Karpas-422 (cell line): ENCODE measurements around the gene MCC. TPM values are rescaled to one million over a fixed set of nuclear protein-coding genes. Genes with fewer than 3 reads are reported as not detected.

ENCODE experiments used
- DNase-seq: peaks from one replicate; pipeline ENCODE4 v3.0.0-alpha.2; 2015
- H2AFZ ChIP-seq: fragments of 200-600 bp; sonication (generic); 2 replicates; pipeline ENCODE4 v1.6.1; 2014; ENCODE audit warnings: antibody characterized with exemption, low read length, mixed read lengths
- H3K27ac ChIP-seq: fragments of 200-600 bp; sonication (generic); 2 replicates; pipeline ENCODE4 v1.5.1; 2014; ENCODE audit warnings: mild to moderate bottlenecking, low read length, moderate library complexity
- H3K27me3 ChIP-seq: fragments of 200-600 bp; sonication (generic); 2 replicates; pipeline ENCODE4 v1.6.1; 2014; ENCODE audit warnings: low read length, mixed read lengths
- H3K36me3 ChIP-seq: fragments of 200-600 bp; sonication (generic); 2 replicates; pipeline ENCODE4 v1.6.1; 2014; ENCODE audit warnings: low read length, mixed read lengths; ENCODE audit not compliant: insufficient read depth
- H3K4me1 ChIP-seq: fragments of 200-600 bp; sonication (generic); 2 replicates; pipeline ENCODE4 v1.6.1; 2014; ENCODE audit warnings: mild to moderate bottlenecking, low read length, mixed read lengths
- H3K4me2 ChIP-seq: fragments of 200-600 bp; sonication (generic); 2 replicates; pipeline ENCODE4 v1.6.1; 2014; ENCODE audit warnings: low read length, low read depth, mild to moderate bottlenecking; ENCODE audit not compliant: poor library complexity, severe bottlenecking
- H3K4me3 ChIP-seq: fragments of 200-600 bp; sonication (generic); 2 replicates; pipeline ENCODE4 v1.5.1; 2014; ENCODE audit warnings: mild to moderate bottlenecking, antibody characterized with exemption, low read length, mixed read lengths
- H3K79me2 ChIP-seq: fragments of 200-600 bp; sonication (generic); 2 replicates; pipeline ENCODE4 v1.6.1; 2014; ENCODE audit warnings: mild to moderate bottlenecking, low read length, mixed read lengths
- H3K9ac ChIP-seq: fragments of 200-600 bp; sonication (generic); 2 replicates; pipeline ENCODE4 v1.6.0; 2014; ENCODE audit warnings: low read length
- H3K9me2 ChIP-seq: fragments of 200-600 bp; sonication (generic), shearing (Covaris generic); replicated peaks from 2 replicates; pipeline ENCODE4 v1.6.0; 2014; ENCODE audit warnings: mild to moderate bottlenecking, low read length, moderate library complexity; ENCODE audit not compliant: insufficient read depth
- H3K9me3 ChIP-seq: fragments of 300-700, 200-600 bp; sonication (generic); 2 replicates; pipeline ENCODE4 v1.6.1; 2014; ENCODE audit warnings: low read length, mixed read lengths
- H4K20me1 ChIP-seq: fragments of 200-600 bp; sonication (generic); 2 replicates; pipeline ENCODE4 v1.6.1; 2014; ENCODE audit warnings: mild to moderate bottlenecking, antibody characterized with exemption, low read length, low read depth; ENCODE audit not compliant: insufficient read depth
- total RNA-seq: library from RNA; depleted of rRNA; stranded (reverse); fragments of >200 nt; shearing (Covaris generic); gene quantifications from 2 replicates; pipeline ENCODE4 v1.2.3, GENCODE V29; 2014; ENCODE audit warnings: low replicate concordance

MCC gene
- total RNA-seq, 1 experiment from 2014 or later: 5.5 TPM

- Histone ChIP-seq H3K27ac (no peak overlapping the region), H3K4me1 (peaks cover 7% of the 10 kb centered on the region), H3K27me3 (no peaks in the 10 kb centered on the region), H3K9me2 (no peaks in the 10 kb centered on the region), H4K20me1 (no peaks in the 10 kb centered on the region), H3K4me2 (no peak overlapping the region), H2AFZ (no peak overlapping the region), H3K79me2 (no peaks in the 10 kb centered on the region), H3K9me3 (no peaks in the 10 kb centered on the region), H3K9ac (no peak overlapping the region), H3K4me3 (no peak overlapping the region), H3K36me3 (no peaks in the 10 kb centered on the region)
- no peak for DNase-seq
Observed at GRCh38 chr5:113042491-113043243, 445.6 kb downstream of the MCC start.

- H3K9me2 ChIP-seq: no peaks in the 10 kb centered on the region
- no peak for DNase-seq
- H3K27ac ChIP-seq: no peak overlapping the region
- H3K79me2 ChIP-seq: no peaks in the 10 kb centered on the region
- H3K9me3 ChIP-seq: no peaks in the 10 kb centered on the region
- no peak overlapping the region for H3K4me2 ChIP-seq
- no peak overlapping the region for H2AFZ ChIP-seq
- no peak overlapping the region for H3K9ac ChIP-seq
- no peaks in the 10 kb centered on the region for H3K27me3 ChIP-seq
- no peaks in the 10 kb centered on the region for H3K4me1 ChIP-seq
- H4K20me1 ChIP-seq: no peaks in the 10 kb centered on the region
- no peak overlapping the region for H3K4me3 ChIP-seq
- no peaks in the 10 kb centered on the region for H3K36me3 ChIP-seq
Observed at GRCh38 chr5:113040672-113041260, 447.5 kb downstream of the MCC start.

GRCh38 chr5:113039934-113040285, 448.3 kb downstream of the MCC start:
- Histone ChIP-seq H3K27me3 (no peaks in the 10 kb centered on the region), H3K27ac (no peak overlapping the region), H3K9me2 (no peaks in the 10 kb centered on the region), H4K20me1 (no peaks in the 10 kb centered on the region), H3K9ac (no peak overlapping the region), H3K79me2 (no peaks in the 10 kb centered on the region), H2AFZ (no peak overlapping the region), H3K4me2 (no peak overlapping the region), H3K4me3 (no peak overlapping the region), H3K4me1 (no peaks in the 10 kb centered on the region), H3K36me3 (no peaks in the 10 kb centered on the region), H3K9me3 (no peaks in the 10 kb centered on the region)
- DNase-seq: no peak

- H4K20me1 ChIP-seq: no peaks in the 10 kb centered on the region
- no peaks in the 10 kb centered on the region for H3K4me1 ChIP-seq
- H3K27me3 ChIP-seq: no peaks in the 10 kb centered on the region
- H3K9me2 ChIP-seq: no peaks in the 10 kb centered on the region
- DNase-seq: no peak
- no peaks in the 10 kb centered on the region for H3K9me3 ChIP-seq
- H3K27ac ChIP-seq: no peak overlapping the region
- no peak overlapping the region for H3K4me3 ChIP-seq
- H3K79me2 ChIP-seq: no peaks in the 10 kb centered on the region
- no peak overlapping the region for H3K4me2 ChIP-seq
- no peak overlapping the region for H3K9ac ChIP-seq
- H2AFZ ChIP-seq: no peak overlapping the region
- no peaks in the 10 kb centered on the region for H3K36me3 ChIP-seq
Observed at GRCh38 chr5:113039229-113039933, 448.9 kb downstream of the MCC start.

- Histone ChIP-seq H3K4me3 (no peak overlapping the region), H3K4me1 (no peaks in the 10 kb centered on the region), H3K9me2 (no peaks in the 10 kb centered on the region), H2AFZ (no peak overlapping the region), H3K27me3 (no peaks in the 10 kb centered on the region), H3K36me3 (no peaks in the 10 kb centered on the region), H4K20me1 (no peaks in the 10 kb centered on the region), H3K9ac (no peak overlapping the region), H3K79me2 (no peaks in the 10 kb centered on the region), H3K27ac (no peak overlapping the region), H3K4me2 (no peak overlapping the region), H3K9me3 (no peaks in the 10 kb centered on the region)
- no peak for DNase-seq
Observed at GRCh38 chr5:113038714-113039113, 449.5 kb downstream of the MCC start.

- no peak overlapping the region for H3K9ac ChIP-seq
Observed at GRCh38 chr5:113038136-113038535, 450.1 kb downstream of the MCC start.

GRCh38 chr5:113036826-113037225, 451.4 kb downstream of the MCC start:
- H3K4me3 ChIP-seq: no peak overlapping the region
- no peaks in the 10 kb centered on the region for H4K20me1 ChIP-seq
- no peaks in the 10 kb centered on the region for H3K79me2 ChIP-seq
- no peak overlapping the region for H3K9ac ChIP-seq
- H3K9me2 ChIP-seq: no peaks in the 10 kb centered on the region
- H2AFZ ChIP-seq: no peak overlapping the region
- no peaks in the 10 kb centered on the region for H3K36me3 ChIP-seq
- H3K27ac ChIP-seq: no peak overlapping the region
- no peaks in the 10 kb centered on the region for H3K9me3 ChIP-seq
- no peaks in the 10 kb centered on the region for H3K27me3 ChIP-seq
- no peaks in the 10 kb centered on the region for H3K4me1 ChIP-seq
- no peak for DNase-seq
- no peak overlapping the region for H3K4me2 ChIP-seq

More at GRCh38 chr5:113038136-113038535, 450.1 kb downstream of the MCC start:
- Histone ChIP-seq H3K4me1 (no peaks in the 10 kb centered on the region), H3K4me3 (no peak overlapping the region), H3K4me2 (no peak overlapping the region), H2AFZ (no peak overlapping the region), H3K27ac (no peak overlapping the region), H3K27me3 (no peaks in the 10 kb centered on the region), H3K9me2 (no peaks in the 10 kb centered on the region), H4K20me1 (no peaks in the 10 kb centered on the region), H3K36me3 (no peaks in the 10 kb centered on the region), H3K79me2 (no peaks in the 10 kb centered on the region), H3K9me3 (no peaks in the 10 kb centered on the region)
- DNase-seq: no peak

- Histone ChIP-seq H3K79me2 (no peaks in the 10 kb centered on the region), H4K20me1 (no peaks in the 10 kb centered on the region), H3K9me3 (no peaks in the 10 kb centered on the region), H3K27ac (no peak overlapping the region), H3K36me3 (no peaks in the 10 kb centered on the region), H3K4me2 (no peak overlapping the region), H2AFZ (no peak overlapping the region), H3K9me2 (no peaks in the 10 kb centered on the region), H3K4me1 (no peaks in the 10 kb centered on the region), H3K27me3 (no peaks in the 10 kb centered on the region), H3K9ac (no peak overlapping the region), H3K4me3 (no peak overlapping the region)
- no peak for DNase-seq
Observed at GRCh38 chr5:113036321-113036720, 451.9 kb downstream of the MCC start.
